Measurements from ENCODE around the gene PEAK3.

PEAK3 gene

DNA sequence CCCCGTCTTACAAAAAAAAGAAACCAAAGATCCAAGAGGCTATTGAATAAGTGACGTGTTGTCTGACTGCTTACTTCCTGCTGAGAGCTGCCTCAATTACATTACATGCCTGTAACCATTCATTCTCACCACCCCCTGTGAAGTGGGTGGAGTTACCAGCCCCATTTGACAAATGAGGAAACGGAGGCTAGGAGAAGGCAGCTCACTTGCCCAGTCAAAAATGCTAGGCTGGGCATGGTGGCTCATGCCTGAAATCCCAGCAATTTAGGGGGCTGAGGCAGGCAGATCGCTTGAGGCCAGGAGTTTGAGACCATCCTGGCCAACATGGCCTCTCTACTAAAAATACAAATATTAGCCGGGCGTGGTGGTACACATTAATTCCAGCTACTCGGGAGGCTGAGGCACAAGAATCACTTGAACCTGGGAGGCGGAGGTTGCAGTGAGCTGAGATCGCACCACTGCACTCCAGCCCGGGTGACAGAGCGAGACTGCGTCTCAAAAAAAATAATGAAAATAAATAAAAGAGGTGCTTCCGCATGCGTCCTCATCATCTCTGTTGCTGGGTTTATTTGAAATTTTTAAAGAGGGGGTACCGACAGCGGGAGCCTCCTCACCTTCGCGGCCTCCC, 45.9 kb upstream of the PEAK3 start:
- no peak for DNase-seq (ENCODE audit: insufficient read length, low spot score)

DNA sequence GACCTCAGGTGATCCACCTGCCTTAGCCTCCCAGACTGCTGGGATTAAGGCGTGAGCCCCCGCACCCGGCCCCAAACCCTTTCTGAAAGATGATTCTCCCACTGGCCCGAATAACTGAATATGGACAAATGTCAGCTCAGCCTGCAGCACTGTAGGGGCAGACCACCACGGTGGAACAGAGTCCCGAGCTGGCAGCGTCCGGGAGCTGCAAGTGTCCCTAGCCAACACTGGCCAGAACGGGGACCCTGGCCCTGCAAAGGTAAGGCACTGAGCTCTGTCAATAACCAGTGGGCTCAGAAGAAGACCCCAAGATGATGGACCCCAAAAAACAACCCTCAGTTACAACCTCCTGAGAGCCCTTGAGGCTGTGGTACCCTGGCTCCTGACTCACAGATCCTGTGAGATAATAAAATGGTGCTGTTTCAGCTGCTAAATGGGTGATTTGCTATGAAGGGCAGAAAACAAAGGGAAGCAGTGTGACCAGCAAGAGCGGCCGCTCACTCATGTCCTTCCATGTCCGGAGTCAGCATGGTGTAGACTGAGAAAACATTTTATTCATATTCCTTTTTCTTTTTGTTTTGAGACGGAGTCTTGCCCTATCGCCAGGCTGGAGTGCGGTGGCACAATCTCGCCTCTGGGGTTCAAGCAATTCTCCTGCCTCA, 44.9 kb upstream of the PEAK3 start:
- TF ChIP-seq, protein P1, sequence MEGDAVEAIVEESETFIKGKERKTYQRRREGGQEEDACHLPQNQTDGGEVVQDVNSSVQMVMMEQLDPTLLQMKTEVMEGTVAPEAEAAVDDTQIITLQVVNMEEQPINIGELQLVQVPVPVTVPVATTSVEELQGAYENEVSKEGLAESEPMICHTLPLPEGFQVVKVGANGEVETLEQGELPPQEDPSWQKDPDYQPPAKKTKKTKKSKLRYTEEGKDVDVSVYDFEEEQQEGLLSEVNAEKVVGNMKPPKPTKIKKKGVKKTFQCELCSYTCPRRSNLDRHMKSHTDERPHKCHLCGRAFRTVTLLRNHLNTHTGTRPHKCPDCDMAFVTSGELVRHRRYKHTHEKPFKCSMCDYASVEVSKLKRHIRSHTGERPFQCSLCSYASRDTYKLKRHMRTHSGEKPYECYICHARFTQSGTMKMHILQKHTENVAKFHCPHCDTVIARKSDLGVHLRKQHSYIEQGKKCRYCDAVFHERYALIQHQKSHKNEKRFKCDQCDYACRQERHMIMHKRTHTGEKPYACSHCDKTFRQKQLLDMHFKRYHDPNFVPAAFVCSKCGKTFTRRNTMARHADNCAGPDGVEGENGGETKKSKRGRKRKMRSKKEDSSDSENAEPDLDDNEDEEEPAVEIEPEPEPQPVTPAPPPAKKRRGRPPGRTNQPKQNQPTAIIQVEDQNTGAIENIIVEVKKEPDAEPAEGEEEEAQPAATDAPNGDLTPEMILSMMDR (IDR thresholded peaks at IDR 0.05; ENCODE audit: insufficient read depth, missing control alignments), result no peak
- FAIRE-seq (no peak), DNase-seq (ENCODE audit: insufficient read length, low spot score) (no peak)

More for the DNA sequence above, 45.9 kb upstream of the PEAK3 start:
- TF ChIP-seq, protein P1 (IDR thresholded peaks at IDR 0.05; ENCODE audit: insufficient read depth, missing control alignments), result no peak
- no peak for FAIRE-seq

DNA sequence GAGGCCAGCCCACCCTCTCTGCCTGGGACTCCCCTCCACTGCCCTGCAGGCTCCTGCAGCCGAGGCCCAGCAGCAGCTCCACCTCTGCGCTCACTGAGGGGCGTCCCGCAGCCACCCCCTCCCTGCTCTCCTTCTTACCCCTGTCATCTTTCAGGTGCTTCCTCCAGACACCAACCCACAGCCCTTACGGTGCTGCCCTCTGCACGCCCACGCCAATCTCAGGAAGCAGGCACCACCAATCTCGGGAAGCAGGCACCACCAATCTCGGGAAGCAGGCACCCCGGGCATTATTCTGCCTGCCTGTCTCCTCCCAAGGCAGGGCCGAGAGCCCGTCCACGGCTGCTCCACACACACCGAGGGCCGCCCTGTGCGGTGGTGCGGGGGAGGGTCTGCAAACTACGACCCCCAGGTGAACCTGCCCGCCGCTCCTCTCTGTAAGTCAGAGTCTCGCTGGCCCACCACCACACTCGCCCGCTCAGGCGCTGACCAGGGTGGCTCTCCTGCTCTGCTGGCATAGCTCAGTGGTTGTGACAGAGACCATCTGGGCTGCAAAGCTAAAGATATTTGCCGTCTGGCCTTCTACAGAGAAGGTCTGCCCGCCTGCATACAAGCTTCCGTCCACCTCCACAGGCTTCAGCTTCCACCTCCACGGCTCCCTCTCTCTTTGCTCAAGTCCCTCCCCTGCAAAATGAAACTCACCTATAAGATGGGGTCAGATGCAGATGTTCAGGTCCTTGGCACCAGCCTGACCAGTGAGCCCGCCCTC, 43.5 kb upstream of the PEAK3 start:
- FAIRE-seq (no peak), DNase-seq (ENCODE audit: insufficient read length, low spot score) (no peak)
- TF ChIP-seq, protein P1 (IDR thresholded peaks at IDR 0.05; ENCODE audit: insufficient read depth, missing control alignments), result no peak

DNA sequence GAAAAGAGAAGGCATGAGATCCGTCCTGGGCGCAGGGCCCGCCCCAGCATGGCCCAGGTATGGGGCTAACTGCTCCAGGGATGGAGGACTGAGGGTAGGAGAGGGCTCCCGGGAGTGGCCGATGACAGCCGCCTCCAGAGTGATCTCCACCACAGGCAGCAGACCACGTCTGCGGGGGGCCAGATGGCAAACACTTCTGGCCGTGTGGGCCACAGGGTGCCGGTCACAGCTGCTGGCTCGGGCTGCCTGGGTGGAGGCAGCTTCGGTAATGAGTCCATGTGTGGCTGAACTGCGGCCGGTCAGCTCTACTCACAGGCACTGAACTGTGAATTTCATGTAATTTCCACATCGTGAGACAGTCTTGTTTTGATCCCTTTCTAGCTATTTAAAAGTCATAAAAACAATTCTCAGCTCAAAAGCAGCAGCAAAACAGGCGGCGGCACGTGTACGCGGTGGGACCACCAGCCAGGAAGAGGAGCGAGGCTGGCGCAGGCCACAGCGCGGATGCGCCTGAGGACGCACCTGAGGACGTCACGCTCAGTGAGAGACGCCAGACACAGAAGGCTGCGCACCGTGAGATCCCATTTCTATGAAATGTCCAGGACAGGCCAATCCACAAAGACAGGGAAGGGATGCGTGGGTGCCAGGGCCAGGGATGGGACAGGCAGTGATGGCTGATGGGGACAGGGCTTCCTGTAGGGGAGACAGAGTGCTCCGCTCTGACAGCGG, 42.4 kb upstream of the PEAK3 start:
- FAIRE-seq, result no peak
- no peak for DNase-seq (ENCODE audit: insufficient read length, low spot score)
- TF ChIP-seq, protein P1 (IDR thresholded peaks at IDR 0.05; ENCODE audit: insufficient read depth, missing control alignments), result no peak

DNA sequence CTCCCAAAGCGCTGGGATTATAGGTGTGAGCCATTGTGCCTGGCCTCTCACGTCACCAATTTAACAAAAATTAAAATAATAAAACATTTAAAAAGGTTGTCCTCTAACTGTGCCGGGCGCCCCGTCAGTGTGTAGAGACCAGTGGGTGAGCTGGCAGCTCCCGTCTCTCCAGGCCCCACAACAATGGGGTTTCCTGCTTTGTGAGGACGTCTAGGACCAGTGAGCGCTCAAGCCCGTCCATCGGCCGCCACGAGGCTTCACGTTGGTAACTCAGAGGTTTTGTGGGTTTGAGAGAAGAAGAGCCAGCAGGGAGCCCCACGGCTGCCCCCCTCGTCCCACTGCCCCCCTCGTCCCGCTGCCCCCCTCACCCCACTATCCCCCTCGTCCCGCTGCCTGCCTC, 41.7 kb upstream of the PEAK3 start:
- no peak for FAIRE-seq
- no peak for DNase-seq (ENCODE audit: insufficient read length, low spot score)
- TF ChIP-seq, protein P1 (IDR thresholded peaks at IDR 0.05; ENCODE audit: insufficient read depth, missing control alignments), result no peak

DNA sequence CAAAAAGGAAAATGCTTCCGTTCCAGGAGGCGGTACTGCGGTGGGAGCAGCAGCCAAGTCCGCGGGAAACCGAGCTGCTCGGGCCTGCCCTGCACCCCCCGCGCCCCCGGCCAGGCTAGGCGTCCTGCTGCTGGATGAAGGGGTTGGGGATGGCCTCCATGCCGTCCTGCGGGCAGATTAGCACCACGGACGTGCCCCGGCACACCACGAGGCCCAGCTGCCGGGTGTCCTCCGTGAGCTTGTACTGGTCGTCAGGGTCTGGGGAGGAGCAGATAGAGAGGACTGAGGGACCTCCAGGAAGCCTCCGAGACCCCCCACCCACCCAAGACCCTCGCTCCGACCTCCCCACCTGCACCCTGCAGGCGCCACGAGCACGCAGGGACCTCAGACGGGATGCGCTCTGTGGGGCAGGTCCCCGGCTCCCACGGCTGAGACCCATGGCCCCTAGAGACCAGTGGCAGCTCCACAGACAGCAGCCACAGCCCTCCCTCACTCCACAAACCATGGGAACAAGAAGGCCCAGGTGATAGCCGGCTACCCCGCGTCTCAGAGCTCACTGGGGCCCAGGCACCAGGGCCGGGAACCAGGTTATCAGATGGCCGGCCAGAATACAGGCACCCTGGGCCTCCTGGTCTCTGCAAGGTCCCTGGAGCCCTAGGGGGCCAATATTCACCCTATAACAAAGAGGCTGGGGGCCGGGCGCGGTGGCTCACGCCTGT, 39.7 kb upstream of the PEAK3 start:
- DNase-seq (ENCODE audit: insufficient read length, low spot score) (no peak), FAIRE-seq (no peak)
- TF ChIP-seq, protein P1 (IDR thresholded peaks at IDR 0.05; ENCODE audit: insufficient read depth, missing control alignments), result no peak

All from D721Med (cell line).